Measurements from ENCODE around the gene EPB42. TPM values are rescaled to one million over a fixed set of nuclear protein-coding genes. Genes with fewer than 3 reads are reported as not detected.

EPB42 gene
- total and polyA plus RNA-seq, 2 experiments from 2014 or later, result not detected

- TF ChIP-seq ZNF462 (CRISPR knock-in tag; IDR thresholded peaks at IDR 0.05), result no peak
- no peak for TF ChIP-seq EZH2 (IDR thresholded peaks at IDR 0.05; ENCODE audit: low read depth, unreplicated experiment)
- TF ChIP-seq POLR2AphosphoS5 (IDR thresholded peaks at IDR 0.05; ENCODE audit: low read depth), result peak; percentile 79
- TF ChIP-seq REST (IDR thresholded peaks at IDR 0.05; ENCODE audit: unreplicated experiment), result no peak
- no peak for TF ChIP-seq ZNF331 (CRISPR knock-in tag; IDR thresholded peaks at IDR 0.05; ENCODE audit: low read depth)
- no peak for TF ChIP-seq JUNB (IDR thresholded peaks at IDR 0.05; ENCODE audit: unreplicated experiment)
- TF ChIP-seq ZNF114 (CRISPR knock-in tag; IDR thresholded peaks at IDR 0.05), result no peak
Observed at GRCh38 chr15:43185157-43186002, 35.4 kb downstream of the EPB42 start, which contains the start of gene CCNDBP1 (continued).
